GM12801 (cell line): Measurements from ENCODE around the gene SP4.

Experiments used
- TF ChIP-seq, protein P1 (sequence below): IDR thresholded peaks from one replicate; pipeline ENCODE4 v1.5.1; 2011; ENCODE audit warnings: control low read depth; ENCODE audit not compliant: insufficient read length; ENCODE audit errors: extremely low read depth

Gene SP4

GRCh38 chr7:21548491-21548890, 120.6 kb downstream of the SP4 start:
- TF ChIP-seq, protein P1, sequence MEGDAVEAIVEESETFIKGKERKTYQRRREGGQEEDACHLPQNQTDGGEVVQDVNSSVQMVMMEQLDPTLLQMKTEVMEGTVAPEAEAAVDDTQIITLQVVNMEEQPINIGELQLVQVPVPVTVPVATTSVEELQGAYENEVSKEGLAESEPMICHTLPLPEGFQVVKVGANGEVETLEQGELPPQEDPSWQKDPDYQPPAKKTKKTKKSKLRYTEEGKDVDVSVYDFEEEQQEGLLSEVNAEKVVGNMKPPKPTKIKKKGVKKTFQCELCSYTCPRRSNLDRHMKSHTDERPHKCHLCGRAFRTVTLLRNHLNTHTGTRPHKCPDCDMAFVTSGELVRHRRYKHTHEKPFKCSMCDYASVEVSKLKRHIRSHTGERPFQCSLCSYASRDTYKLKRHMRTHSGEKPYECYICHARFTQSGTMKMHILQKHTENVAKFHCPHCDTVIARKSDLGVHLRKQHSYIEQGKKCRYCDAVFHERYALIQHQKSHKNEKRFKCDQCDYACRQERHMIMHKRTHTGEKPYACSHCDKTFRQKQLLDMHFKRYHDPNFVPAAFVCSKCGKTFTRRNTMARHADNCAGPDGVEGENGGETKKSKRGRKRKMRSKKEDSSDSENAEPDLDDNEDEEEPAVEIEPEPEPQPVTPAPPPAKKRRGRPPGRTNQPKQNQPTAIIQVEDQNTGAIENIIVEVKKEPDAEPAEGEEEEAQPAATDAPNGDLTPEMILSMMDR: no peak

DNA sequence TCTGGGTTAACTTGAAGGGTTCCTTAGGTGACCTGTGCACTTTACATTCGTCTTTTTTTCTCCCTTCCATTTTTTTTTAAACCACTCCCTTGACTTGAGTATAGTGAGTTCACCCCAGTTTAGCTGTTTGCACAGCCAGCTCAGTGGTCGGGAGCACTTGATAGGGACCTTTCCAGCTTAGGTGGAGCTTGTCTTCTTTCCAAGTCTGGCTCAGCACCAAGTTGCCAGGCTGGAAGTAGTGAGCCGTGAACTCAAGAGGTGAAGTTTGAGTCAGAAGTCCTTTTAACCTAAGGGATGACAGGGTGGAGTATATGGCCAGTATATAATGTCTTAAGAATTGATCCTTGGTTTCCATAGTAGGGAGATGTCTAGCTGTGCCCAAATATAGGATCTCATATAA, 122.2 kb downstream of the SP4 start:
- TF ChIP-seq, protein P1: no peak

DNA sequence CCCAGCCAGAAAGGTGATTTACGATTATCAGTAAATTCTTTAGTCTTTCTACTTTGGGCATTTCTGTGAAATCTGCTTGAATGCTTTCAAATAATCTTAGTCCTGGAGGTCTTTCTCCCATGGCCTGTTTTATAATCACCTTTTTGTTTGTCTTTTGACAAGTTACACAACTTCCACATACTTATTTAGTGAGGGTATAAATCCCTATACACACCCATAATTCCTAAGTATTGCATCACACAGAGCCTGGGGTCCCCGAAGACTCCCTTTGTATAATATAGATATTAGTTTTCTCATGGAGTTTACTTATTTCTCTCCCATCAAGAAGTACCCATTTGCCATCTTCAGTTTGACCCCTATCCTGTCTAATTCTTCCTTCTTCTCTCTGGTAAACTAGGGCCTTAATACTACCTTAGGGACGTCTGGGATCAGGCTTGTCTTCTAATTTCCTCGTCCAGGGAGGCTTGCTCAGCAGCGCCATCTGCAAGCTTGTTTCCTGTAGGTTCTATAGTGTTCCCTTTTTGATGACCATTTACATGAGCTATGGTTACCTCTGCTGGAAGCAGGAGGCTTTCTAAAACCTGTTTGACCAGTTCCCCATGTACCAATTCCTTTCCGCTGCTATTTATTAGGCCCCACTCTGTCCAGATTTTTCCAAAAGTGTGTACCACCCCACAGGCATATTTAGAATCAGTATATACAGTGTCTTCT, 123.1 kb downstream of the SP4 start:
- TF ChIP-seq, protein P1: no peak

DNA sequence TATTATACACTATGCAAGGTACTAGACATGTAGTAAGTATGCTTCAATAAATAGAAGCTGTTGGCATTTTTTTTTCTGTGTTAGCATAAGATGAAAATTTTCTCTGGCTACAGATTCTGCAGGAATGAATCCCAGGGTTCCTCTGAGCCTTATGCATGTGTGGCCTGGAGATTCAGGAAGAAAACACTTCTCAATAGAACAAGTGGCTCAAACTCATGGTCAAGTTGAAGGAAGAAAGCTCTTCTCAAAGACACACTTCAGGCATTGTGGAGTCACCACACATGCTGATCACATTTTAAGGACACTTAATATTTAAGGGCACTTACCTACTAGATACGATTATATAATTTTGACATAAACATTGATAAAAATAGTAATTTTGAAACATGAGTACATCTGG, 134.5 kb downstream of the SP4 start:
- TF ChIP-seq, protein P1: no peak
